ENCODE measurements around the gene GPS1.

GPS1 gene

DNA sequence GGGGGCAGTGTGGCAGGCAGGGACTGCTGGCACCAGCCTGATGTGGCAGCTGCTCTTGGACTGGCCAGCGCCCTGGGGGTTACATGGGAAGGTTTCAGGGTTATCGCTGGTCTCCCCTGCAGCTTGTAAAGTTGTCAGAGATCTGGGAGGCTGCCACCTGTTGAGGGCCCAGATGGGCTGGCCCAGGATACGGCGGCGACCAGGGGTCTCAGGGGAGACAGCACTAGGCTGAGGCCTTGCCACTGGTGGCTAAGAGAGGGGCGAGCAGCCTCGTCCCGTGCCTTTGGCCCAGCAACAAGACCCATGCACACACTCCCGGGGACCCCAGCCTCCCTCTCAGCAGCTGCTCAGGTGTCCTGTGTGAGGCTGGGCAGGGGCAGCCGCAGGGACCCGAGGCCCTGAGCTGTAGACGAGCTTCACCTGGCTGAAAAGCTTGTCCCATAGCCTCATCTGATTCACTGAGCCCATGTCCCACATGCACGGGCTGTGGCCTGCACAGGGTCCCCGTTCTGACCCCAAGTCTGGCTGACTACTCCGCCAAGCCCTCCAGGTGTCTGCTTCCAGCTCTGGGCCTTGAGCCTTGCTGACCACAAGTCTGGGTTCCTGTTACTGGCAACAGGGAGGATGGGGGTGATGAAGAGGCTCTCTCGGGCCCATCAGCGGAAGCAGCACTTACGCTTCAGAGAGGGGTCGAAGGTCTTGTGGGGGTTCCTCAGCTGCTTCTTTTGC is 7.7 kb downstream of the GPS1 start:
- no peak for DNase-seq (ENCODE audit: low read depth in 2 of 2)

GRCh38 chr17:82060001-82060380 is 8.3 kb downstream of the GPS1 start:
- no peak for DNase-seq (ENCODE audit: low read depth in 2 of 2)

DNA sequence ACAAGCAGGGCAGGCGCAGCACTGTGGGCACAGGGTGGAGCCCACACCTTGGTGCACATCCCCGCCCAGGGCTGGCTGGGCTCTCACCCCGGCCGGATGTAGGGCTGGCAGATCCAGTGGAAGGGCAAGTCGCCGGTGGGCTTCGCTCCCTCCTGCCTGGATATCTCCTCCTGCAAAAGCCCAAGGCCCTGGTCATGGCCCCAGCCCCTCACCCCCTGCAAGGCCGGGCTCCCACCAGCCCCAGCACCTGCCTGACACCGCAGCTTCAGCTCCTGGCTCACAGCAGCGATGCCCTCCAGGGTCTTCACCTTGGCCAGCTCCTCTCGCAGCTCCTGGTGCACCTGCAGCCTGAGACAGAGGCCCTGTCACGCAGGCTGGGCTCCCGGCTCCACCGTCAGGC is 8.9 kb downstream of the GPS1 start:
- DNase-seq (ENCODE audit: low read depth in 2 of 2): no peak

DNA sequence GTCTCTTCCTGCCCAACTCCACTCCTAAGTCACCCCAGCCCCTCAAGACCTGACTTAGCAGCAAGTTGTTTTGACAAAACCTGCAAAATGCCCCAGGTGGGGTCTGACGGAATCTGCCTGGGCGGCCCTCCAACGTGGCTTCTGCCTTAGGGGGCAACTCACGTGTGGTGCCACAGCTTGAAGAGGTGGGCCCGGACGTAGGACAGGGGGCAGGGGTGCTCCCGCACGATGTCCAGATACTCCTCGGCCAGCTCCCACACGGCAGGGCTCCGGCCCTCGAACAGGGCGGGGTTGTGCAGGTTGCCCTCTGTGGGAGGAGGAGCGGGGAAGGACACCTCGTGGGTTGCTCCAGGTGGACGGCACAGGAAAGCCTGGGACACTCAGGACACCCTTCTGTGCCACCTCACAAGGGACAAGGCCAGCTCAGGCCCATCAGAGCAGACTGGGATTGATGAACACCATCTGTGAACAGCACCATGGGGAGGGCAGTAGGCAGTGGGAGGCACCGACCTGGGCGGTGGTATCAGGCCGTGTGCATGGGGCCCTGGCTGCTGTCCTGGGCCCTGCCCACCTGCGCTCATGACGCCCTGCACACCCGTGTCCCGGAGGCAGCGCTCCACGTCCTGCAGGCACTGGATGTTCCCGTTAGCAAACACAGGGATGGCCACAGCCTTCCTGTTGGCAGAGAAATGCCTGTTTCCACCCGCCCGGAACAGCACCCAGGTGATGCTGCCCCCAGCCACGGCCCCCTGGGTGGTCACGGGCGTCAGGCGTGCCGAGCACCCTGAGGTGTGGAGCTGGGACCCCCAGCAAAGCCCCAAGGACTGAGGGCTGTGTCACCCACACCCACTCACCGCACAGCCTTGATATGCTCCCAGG is 9.6 kb downstream of the GPS1 start:
- no peak for DNase-seq (ENCODE audit: low read depth in 2 of 2)

DNA sequence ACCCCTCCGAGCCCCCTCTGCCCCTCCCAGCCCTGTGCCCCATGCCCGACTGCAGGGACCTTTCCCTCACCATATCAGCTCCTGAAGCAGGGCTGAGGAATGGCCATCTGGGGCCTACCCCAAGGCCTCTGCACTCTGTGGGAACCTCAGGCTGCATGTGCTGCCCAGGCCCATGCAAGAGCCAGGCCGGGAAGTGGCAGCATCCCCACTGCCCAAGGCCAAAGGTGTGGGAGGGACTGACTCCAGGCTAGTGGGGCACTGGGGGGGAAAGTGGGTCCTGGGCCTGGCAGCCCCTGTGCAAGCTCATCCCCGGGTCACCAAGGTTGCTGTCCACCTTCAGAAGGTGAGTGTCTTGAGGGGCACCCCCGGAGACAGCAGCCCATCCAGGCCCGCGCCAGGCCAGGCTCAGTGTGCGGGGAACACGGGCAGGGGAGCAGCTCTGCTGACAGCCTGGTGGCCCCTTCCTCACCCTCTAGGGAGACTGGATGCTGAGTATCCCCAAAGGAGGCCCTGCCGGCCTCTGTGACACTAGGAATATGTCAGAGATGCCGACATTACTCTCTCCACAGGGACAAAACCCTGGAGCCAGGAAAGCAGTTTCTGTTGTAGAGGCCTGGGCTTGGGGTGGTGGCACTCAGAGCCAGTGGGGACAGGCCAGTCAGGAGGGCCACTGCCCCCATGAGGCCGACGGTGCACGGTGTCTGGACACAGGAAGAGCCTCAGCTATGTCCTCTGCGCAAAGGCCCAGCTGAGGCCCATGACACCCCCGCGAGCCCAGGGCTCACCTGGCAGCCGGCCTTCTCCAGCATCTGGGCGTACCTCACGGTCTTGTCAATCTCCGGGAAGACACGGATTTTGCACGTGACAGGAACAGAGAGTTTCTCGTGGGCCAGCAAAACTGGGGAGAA is 10.6 kb downstream of the GPS1 start:
- DNase-seq (ENCODE audit: low read depth in 2 of 2): no peak

- DNase-seq (ENCODE audit: low read depth in 2 of 2): no peak
Measured at GRCh38 chr17:82062984-82063368, 11.3 kb downstream of the GPS1 start.

GRCh38 chr17:82063424-82064415 is 12.0 kb downstream of the GPS1 start:
- DNase-seq (ENCODE audit: low read depth in 2 of 2): no peak

- no peak for DNase-seq (ENCODE audit: low read depth in 2 of 2)
Measured at GRCh38 chr17:82064433-82065192, 12.9 kb downstream of the GPS1 start.

- DNase-seq (ENCODE audit: low read depth in 2 of 2): no peak
Measured at GRCh38 chr17:82065193-82065637, 13.5 kb downstream of the GPS1 start.

DNA sequence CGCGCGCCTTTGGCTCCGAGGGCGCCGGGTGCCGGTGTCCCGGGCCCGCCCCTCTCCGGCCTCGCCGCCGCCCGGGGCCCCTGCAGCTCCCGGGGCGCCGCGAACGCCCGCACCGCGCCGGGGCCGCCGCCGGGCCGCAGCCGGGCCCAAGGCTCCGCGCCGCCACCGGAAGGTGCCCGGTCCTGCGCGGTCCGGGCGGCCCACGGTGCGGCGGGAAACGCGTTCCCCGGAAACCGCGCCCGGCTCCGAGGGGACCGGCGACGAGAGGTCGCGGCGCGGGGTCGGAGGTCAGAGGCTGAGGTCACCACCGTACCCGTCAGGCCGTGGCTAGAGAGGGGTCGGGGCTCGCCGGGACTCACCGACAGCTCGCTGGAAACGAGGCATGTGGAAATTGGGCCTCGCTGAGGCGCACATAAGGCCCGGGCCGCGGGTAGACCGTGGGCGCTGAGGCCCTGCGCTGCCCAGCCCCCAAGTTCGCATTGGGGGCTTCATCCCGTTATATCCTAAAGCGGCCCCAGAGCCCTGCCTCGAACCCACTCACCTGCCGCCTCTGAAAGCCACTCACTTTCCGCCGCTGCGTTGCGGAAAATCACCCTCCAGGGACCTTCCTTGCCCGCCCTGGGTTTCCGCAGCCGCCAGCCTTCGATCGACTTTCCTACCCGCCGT is 14.1 kb downstream of the GPS1 start, which contains the start of gene DUS1L:
DUS1L (minus strand) TSS at position 167 of the 666 bp plus-strand sequence. CDS start 745 bp downstream, outside the sequence.
- DNase-seq (ENCODE audit: low read depth in 2 of 2): peak; percentile 51 to 57

GRCh38 chr17:82070611-82071010 is 18.9 kb downstream of the GPS1 start:
- DNase-seq (ENCODE audit: low read depth in 2 of 2): no peak

GRCh38 chr17:82072827-82073226 is 21.1 kb downstream of the GPS1 start:
- no peak for DNase-seq (ENCODE audit: low read depth in 2 of 2)

GRCh38 chr17:82073446-82073845 is 21.7 kb downstream of the GPS1 start:
- DNase-seq (ENCODE audit: low read depth in 2 of 2): no peak

GRCh38 chr17:82076018-82076784 is 24.5 kb downstream of the GPS1 start:
- no peak for DNase-seq (ENCODE audit: low read depth in 2 of 2)

GRCh38 chr17:82076785-82077591 is 25.3 kb downstream of the GPS1 start:
- no peak for DNase-seq (ENCODE audit: low read depth in 2 of 2)

DNA sequence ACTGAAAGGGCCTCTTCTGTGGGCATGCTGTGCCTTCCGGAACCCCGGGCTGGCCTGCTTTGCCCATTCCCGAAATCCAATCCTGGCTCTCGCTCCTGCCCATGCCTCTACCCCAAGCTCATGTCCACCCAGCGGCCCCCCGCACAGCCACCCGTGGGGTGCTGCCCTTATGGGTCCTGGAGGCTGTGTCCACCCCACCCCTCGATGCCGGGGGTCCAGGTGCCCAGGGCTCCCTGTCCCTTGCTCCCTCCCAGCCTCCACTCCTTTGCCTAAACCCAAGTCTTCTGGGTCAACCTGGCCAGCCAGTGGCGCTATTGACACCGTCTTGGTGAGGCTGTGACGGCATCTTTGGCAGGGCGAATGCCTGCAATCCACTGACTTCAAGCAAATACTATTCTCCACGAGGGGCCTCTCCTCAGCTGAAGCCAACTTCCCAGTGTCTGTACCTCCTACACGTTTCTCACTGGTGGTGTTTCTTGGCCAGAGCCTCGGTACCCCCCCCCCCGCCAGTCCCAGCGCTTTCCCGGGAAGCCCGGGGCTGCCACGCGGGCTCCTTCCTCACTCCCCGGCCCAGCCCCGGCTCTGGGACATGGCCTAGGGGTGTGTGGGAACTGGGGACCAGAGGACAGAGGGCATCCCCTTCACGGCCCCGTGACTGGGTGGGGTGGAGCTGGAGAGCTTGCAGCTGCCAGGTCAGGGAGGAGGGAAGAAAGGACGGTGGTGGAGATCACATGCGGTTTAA is 26.1 kb downstream of the GPS1 start:
- no peak for DNase-seq (ENCODE audit: low read depth in 2 of 2)

GRCh38 chr17:82078433-82078832 is 26.7 kb downstream of the GPS1 start:
- no peak for DNase-seq (ENCODE audit: low read depth in 2 of 2)
